NT2/D1 (cell line): ENCODE measurements around the gene NUDT1.

Experiments
- YY1 ChIP-seq: IDR thresholded peaks from 2 replicates; pipeline ENCODE4 v1.6.1; 2011; ENCODE audit not compliant: insufficient read length, insufficient read depth
- ZNF274 ChIP-seq: IDR thresholded peaks from 2 replicates; pipeline ENCODE4 v1.6.1; 2011; ENCODE audit warnings: mild to moderate bottlenecking, low read depth, low read length

DNA sequence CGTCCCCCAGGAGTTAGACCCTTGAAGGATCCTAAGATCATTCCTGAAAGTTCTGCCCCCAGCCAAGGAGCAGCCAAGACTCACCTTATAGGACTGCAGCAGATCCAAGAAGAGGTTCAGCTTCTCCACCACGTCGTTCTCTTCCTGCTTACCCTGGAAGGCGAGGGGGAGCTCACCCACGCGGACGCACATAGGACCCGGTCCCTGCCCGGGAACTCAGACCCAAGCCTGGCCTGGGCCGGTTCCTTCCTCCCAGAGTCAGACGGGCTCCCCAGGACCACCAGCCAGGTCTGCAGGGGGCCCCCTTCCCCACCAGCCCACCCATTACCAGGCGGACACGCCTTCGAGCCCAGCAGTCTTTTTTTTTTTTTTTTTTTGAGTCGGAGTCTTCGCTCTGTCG, 15.6 kb downstream of the NUDT1 start:
- TF ChIP-seq YY1 (no peak), ZNF274 (no peak)
